ENCODE measurements around the gene TNFRSF17.

TNFRSF17 gene

GRCh38 chr16:11976850-11977375, 11.9 kb downstream of the TNFRSF17 start:
- no peaks in the 10 kb centered on the region for H3K27me3 ChIP-seq (ENCODE audit: insufficient read depth, low read length, poor library complexity, severe bottlenecking)
- H3K36me3 ChIP-seq (ENCODE audit: insufficient read depth, low read length), result no peaks in the 10 kb centered on the region
- no peaks in the 10 kb centered on the region for H3K79me2 ChIP-seq (ENCODE audit: insufficient read depth, low read length)
- H3K4me2 ChIP-seq (ENCODE audit: low read depth, low read length, poor library complexity, severe bottlenecking), result peak overlapping the region; percentile 91
- H3K9me2 ChIP-seq (replicated peaks; ENCODE audit: low read depth, low read length), result no peaks in the 10 kb centered on the region
- peak overlapping the region; percentile 85 for H3K9ac ChIP-seq (ENCODE audit: low read depth, low read length, poor library complexity, severe bottlenecking)
- H3K4me3 ChIP-seq (ENCODE audit: low read length, poor library complexity, severe bottlenecking), result peak overlapping the region; percentile 96
- TF ChIP-seq CTCF (conservative IDR thresholded peaks at IDR 0.05; ENCODE audit: low read length) (no peak), EZH2phosphoT487 (IDR thresholded peaks at IDR 0.05; ENCODE audit: borderline replicate concordance) (no peak)
- H3K4me1 ChIP-seq (ENCODE audit: insufficient read depth, low read length, poor library complexity, severe bottlenecking), result peaks cover 9% of the 10 kb centered on the region
- no peaks in the 10 kb centered on the region for H3K9me3 ChIP-seq (ENCODE audit: insufficient read depth, low read depth, low read length)
- H3F3A ChIP-seq (ENCODE audit: low read depth), result no peaks in the 10 kb centered on the region
- H2AFZ ChIP-seq (ENCODE audit: low read length), result peak overlapping the region; percentile 67; the same call in 1 of the 2 replicates
- no peaks in the 10 kb centered on the region for H4K20me1 ChIP-seq (ENCODE audit: insufficient read depth, low read length, poor library complexity, severe bottlenecking)

- H3K9me2 ChIP-seq (replicated peaks; ENCODE audit: low read depth, low read length), result no peaks in the 10 kb centered on the region
- H3K9ac ChIP-seq (ENCODE audit: low read depth, low read length, poor library complexity, severe bottlenecking), result peak overlapping the region; percentile 85
- H3K79me2 ChIP-seq (ENCODE audit: insufficient read depth, low read length), result no peaks in the 10 kb centered on the region
- H3K4me3 ChIP-seq (ENCODE audit: low read length, poor library complexity, severe bottlenecking), result peak overlapping the region; percentile 96
- TF ChIP-seq CTCF (conservative IDR thresholded peaks at IDR 0.05; ENCODE audit: low read length), result no peak
- no peak for TF ChIP-seq EZH2phosphoT487 (IDR thresholded peaks at IDR 0.05; ENCODE audit: borderline replicate concordance)
- H3K4me1 ChIP-seq (ENCODE audit: insufficient read depth, low read length, poor library complexity, severe bottlenecking), result peaks cover 9% of the 10 kb centered on the region
- no peaks in the 10 kb centered on the region for H3K9me3 ChIP-seq (ENCODE audit: insufficient read depth, low read depth, low read length)
- H3K36me3 ChIP-seq (ENCODE audit: insufficient read depth, low read length), result no peaks in the 10 kb centered on the region
- no peaks in the 10 kb centered on the region for H3F3A ChIP-seq (ENCODE audit: low read depth)
- H2AFZ ChIP-seq (ENCODE audit: low read length), result peak overlapping the region; percentile 67; the same call in 1 of the 2 replicates
- peak overlapping the region; percentile 91 for H3K4me2 ChIP-seq (ENCODE audit: low read depth, low read length, poor library complexity, severe bottlenecking)
- H4K20me1 ChIP-seq (ENCODE audit: insufficient read depth, low read length, poor library complexity, severe bottlenecking), result no peaks in the 10 kb centered on the region
- no peaks in the 10 kb centered on the region for H3K27me3 ChIP-seq (ENCODE audit: insufficient read depth, low read length, poor library complexity, severe bottlenecking)
These were observed 12.5 kb downstream of the TNFRSF17 start for GRCh38 chr16:11977376-11978041.

- Histone ChIP-seq H3K27me3 (ENCODE audit: insufficient read depth, low read length, poor library complexity, severe bottlenecking) (no peaks in the 10 kb centered on the region), H3K36me3 (ENCODE audit: insufficient read depth, low read length) (no peaks in the 10 kb centered on the region), H3K4me1 (ENCODE audit: insufficient read depth, low read length, poor library complexity, severe bottlenecking) (peaks cover 9% of the 10 kb centered on the region)
These were observed 13.1 kb downstream of the TNFRSF17 start for GRCh38 chr16:11978080-11978479.

More at GRCh38 chr16:11978080-11978479, 13.1 kb downstream of the TNFRSF17 start:
- Histone ChIP-seq H3K4me3 (ENCODE audit: low read length, poor library complexity, severe bottlenecking) (no peak overlapping the region), H3F3A (ENCODE audit: low read depth) (no peaks in the 10 kb centered on the region), H4K20me1 (ENCODE audit: insufficient read depth, low read length, poor library complexity, severe bottlenecking) (no peaks in the 10 kb centered on the region), H2AFZ (ENCODE audit: low read length) (no peak overlapping the region), H3K9ac (ENCODE audit: low read depth, low read length, poor library complexity, severe bottlenecking) (peak overlapping the region; percentile 85), H3K4me2 (ENCODE audit: low read depth, low read length, poor library complexity, severe bottlenecking) (peak overlapping the region; percentile 91), H3K9me3 (ENCODE audit: insufficient read depth, low read depth, low read length) (no peaks in the 10 kb centered on the region), H3K9me2 (replicated peaks; ENCODE audit: low read depth, low read length) (no peaks in the 10 kb centered on the region), H3K79me2 (ENCODE audit: insufficient read depth, low read length) (no peaks in the 10 kb centered on the region)
- TF ChIP-seq EZH2phosphoT487 (IDR thresholded peaks at IDR 0.05; ENCODE audit: borderline replicate concordance) (no peak), CTCF (conservative IDR thresholded peaks at IDR 0.05; ENCODE audit: low read length) (no peak)
